AG20443 (cell line): ENCODE measurements around the gene CBY1.
A peak's percentile ranks its signal among the peaks of the same experiment; 100 is the strongest.

Source experiments
- DNase-seq: peaks from one replicate; pipeline ENCODE4 v3.0.0; 2012; ENCODE audit warnings: low spot score, mixed read lengths

The CBY1 gene

DNA sequence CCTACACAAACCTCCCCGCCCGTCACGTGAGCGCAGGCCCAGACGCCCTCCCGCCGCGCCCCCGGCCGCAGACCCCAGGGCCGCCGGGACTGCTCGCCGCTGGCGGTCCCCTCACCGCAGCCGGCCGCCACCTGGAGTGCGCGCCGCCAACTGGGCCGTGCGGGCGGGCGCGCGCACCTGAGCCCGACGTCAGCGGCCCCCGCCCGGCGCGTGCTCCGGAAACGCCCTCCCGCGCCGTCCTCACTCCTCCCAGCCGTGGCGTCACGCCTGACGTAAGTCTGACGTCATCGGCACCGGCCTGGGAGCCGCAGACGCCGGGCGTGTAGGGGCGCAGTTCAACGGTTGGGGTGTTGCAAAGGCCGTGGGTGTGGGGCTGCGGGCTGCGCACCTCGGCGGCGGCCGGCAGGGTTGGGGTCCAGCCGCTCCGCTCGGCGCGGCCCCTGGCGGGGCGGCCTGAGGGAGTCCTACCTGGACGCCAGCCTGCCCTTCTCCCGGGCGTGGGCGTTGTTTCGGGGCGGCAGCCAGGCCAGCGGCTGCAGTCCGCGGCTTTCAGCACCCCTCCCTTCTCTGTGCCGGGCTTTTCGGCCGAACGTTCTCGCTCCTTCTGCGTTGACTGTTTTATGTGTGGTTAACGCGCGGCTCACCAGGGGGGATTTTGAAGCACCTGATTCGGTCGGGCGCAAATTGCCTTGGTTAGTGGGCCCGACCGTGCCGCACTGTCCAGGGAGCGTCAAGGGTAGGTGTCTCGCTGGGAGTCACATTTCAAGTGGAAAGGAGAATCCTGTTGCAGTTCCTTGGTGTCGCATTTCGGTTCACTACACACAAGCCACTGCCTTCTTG lies 44.6 kb downstream of the CBY1 start, which contains the start of gene JOSD1:
Gene JOSD1 (minus strand): TSS at position 155 of the 840 bp plus-strand sequence. CDS start 956 bp downstream, outside the sequence.
- peak; percentile 95 for DNase-seq

DNA sequence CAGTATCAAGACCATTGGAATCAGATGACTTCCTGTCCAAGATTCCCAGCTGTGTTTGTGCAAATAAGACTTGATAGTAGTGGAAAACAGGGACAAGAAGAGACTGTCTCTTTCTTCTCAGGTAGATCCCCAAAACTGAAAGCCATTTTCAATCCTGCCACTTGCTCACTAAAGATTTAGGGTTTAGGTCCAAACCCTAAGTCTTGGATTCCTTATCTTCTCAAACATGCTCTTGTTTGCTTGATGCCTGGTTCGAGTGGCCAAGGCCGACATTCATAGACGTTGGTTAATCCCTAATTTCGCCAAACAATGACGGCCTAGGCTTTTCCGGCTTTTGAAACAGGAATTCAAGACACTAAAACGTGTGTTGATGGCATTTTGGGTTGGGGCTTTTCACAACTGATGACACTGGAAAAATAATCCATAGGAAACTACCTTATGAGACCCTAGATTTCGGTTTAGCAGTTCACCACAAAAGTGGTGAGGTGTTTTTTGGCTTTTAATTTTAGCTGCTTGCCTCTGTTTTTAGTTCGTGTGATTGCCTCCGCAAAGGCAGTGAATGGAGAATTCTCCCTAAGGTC lies 48.3 kb downstream of the CBY1 start:
- no peak for DNase-seq

DNA sequence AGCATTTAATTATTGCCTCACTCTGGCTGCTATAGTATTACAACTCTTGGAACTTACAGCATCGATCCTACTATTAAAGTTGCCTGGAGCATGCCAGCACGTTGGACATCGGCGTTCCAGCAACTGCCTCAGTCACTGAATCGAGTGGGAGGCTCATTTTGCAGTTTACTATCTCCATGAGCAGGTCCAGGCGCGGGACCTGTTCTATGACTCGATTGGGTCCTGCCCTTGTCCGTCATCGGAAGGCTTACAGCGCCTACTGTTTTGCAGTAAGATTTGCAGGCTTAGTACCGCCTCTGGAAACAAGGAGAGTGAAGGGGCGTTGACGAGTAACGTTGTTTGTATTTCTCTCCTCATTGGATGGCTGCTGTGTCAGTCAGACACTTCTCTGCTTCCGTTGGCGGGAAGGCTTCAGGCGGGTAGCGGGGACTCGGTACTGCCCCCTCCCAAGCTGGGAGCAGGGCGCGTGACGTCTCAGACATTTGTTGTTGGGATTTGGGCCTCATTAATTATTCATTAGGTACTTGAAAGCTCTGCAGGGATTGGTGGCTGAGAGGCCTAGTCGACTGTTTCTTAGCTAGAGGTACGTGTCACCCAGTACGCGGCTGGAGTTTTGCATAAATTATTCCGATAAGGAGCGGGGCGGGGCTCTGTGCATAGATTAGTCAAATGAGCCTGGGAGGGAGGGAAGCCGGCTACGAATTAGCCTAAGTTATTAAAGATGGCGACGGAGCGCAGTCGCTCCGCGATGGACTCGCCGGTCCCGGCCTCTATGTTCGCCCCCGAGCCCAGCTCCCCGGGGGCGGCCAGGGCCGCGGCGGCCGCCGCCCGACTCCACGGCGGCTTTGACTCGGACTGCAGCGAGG lies 49.0 kb downstream of the CBY1 start, which contains the start of gene GTPBP1:
Gene GTPBP1 (plus strand): TSS at position 710 of the 866 bp plus-strand sequence. CDS start 12 bp downstream, at position 722.
- peak; percentile 96 for DNase-seq

DNA sequence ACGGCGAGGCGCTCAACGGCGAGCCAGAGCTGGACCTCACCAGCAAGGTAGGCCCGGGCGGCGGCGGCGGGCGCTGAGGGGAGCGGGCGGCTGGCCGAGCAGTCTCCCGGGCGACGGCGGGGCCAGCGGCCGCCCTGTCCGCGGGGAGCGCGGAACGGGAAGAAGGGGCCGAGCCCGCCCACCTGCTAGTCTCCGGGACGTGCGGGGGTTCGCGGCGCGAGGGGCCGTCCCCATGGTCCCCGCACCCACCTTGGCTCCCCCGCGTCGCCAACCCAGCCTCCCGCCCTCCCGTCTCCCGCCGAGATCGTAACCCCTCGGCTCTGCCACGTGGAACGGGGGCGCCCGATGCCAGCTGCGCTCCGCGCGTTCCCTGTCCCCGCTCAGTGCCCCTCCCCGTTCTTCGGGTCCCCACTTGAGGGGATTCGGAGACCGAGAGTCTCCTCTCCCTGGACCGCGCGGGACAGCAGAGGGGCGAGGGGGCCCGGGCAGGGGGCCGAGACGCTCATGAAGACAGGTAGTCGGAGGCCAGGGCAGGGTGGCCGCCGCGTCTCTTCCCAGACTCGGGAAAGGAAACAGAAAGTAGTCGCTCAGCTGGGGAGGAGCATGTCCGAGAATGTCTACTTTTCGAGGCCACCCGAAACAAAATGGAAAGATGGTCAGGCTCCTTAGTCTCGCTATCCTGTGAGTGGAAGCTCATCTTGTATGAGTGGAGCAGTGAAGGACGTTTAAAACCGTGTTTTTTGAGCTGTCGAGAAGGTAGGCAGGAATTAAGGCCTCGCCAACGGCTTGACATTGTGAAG lies 49.9 kb downstream of the CBY1 start:
- peak; percentile 60 for DNase-seq

DNA sequence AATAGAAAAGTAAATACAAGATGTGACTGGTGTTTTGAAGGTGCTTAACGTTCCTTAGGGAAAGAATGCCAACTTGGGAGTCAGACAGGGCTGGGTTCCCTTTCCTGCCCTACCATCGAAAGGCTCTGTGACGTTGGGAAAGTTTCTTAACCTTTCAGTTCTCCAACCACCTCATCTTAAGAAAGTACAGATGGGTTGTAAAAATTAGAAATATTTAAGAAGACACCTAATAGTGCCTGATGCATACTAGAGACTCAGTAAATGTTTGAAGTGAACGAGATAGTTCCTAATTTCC lies 50.4 kb downstream of the CBY1 start:
- no peak for DNase-seq

DNA sequence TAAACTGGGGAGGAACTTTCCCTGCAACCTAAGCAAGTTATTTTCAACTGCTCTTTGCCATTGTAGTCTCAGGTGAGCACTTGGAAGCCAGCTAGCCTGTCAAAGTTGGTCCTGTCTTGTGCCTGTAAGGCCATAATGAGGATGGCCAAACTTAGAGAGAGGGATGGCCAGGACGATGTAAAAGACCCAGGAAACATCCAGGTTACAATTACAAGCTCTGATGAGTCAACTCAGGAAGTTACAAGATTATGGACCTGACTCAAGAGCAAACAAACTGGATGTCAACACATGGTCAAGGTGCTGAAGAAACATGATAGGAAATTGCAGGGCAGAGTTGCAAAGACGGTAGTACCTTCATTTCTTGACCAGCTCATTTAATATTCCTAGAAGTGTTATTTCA lies 50.9 kb downstream of the CBY1 start:
- DNase-seq, result no peak

DNA sequence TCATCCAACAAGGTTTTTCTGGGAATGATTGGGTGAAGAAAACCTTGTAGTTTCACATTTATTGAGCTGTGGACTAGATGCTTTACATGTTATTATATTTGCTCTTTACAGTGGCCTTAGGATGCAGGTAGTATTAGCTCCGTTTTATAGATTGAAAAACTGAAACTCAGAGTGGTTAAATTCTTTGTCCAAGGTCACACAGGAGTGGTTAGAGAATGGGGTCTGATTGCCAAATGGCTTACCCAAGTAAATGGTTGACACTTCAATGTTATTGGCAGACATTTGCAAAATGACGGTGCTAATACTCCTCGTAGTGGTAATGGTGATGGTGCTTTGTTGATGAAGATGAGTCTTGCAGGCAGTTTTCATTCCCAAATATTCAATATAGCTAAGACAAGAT lies 51.5 kb downstream of the CBY1 start:
- no peak for DNase-seq

DNA sequence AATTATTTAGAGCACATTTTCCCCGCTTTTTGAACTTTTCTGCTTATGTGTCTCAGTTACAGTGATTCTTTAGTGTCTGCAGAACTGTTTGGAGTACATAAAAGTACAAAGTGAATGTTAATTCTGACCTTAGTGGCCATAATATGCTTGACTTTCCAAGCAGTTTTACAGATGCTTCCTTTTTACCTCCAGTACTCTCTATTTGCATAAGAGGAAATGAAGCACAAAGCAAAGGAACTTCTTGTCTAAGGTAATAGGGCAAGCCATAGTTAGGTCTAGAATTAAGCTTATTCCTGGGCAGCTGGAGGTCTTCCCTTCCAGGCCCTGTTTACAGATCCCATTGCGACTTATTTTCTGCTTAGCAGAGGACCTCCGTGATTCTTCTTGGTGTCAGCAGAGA lies 52.9 kb downstream of the CBY1 start:
- DNase-seq, result no peak

DNA sequence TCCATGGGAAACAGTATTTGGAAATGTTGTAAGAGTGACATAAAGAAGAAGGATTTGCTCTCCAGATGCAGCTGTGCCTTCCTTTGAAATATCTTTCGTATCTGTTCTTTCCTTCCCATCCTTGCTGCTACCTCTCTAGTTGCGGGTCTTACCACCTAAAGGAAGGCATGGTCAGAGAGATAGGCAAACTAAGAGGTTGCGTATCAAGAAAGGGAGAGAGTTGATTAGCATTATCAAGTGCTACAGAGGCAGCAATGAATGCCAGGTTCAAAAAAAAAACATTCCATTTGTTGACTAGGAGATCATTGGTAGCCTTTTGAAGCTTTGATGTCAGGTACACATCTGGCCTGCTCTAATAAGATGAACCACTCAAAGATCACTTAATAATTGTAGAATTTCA lies 53.9 kb downstream of the CBY1 start:
- no peak for DNase-seq

DNA sequence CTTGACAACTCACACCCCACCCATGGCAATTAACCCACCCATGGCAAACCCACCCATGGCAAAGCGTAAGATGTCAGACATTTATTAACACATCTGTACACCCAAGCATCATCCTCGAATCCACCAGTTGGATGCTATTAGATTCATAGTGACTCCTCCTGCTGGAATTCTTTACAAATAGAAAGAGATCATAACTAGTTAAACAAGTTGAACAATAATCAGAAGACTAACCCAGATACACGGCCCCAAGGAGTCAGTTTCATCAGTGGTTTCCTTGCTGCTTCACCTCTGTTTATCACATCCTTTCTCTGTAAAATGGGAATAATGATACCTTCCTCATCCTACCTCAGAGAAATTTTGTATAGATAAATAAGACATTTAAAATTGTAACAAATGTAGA lies 54.4 kb downstream of the CBY1 start:
- no peak for DNase-seq

DNA sequence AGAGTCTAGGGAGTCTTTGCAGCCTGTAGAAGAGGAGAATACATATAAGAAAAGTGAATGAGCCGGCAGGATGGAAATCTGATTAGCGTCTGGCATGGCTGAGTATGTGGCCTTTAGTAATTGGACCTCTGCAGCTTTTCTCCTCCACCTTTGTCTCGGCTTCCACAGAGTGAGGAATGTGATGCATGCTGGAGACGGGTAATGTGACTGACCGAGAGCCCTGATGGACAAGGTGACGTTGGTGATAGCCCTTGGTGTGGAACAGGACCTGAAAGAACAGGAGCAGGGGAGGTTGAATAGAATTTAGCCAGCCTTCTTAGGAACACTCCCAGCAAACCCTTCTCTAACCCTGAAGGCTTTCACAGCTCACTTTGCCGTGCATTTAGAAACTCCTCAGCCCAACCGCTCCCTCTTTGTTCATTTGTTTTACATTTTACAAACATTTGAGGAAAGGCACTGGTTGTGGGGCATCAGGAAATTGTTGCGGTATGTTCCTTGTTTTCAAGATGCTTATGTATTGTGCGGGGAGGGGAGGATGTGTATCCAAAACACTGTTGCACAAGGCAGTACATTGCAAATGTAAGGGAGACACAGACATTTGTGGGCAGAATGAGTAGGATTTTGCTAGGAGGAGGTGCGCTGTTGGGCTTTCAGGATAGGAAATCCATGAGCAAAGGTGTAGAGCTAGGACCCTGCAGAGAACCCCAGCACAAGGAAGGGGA lies 56.2 kb downstream of the CBY1 start:
- DNase-seq, result no peak

DNA sequence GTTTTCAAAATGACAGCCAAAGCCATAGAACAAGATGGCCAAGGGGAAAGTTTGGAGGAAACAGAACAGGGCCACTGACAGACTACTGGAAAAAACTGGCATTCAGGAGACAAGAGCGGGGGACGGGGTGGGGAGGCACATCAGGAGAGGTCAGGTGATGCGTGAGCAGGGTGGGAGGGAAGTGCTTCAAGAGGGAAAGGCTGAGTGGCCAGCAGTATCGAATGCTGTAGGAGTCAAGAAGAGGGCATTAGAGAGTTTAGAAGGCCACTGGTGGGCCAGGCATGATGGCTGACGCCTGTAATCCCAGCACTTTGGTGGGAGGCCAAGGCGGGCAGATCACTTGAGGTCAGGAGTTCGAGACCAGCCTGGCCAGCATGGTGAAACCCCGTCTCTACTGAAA lies 57.5 kb downstream of the CBY1 start:
- no peak for DNase-seq

DNA sequence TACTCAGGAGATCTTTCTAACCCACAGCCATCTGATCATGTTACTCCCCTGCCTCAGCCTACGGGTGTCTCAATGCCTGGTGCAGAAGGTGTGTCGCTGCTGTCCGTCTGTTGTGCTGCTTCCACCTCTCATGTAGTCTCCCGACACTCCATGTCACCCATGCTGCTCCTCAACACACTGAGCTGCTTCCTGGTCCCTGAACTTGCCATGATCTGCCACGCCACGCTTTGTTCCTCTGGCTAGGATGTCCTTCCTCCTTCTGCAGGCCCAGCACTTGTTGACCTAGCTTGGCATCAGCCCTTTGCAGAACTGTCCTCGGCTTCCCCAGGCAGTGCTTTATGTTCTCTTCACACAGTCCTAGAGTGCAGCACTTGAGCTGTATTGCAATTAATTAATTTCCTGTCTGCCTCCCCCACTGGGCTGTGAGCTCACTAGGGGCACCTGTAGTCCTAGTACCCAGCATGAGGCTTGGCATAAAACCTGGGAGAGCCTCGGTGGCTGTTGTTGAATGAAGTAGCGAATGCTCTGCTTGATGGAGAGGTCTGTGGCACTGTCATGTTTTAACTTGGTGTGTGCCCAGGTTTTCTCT lies 58.8 kb downstream of the CBY1 start:
- DNase-seq, result no peak

DNA sequence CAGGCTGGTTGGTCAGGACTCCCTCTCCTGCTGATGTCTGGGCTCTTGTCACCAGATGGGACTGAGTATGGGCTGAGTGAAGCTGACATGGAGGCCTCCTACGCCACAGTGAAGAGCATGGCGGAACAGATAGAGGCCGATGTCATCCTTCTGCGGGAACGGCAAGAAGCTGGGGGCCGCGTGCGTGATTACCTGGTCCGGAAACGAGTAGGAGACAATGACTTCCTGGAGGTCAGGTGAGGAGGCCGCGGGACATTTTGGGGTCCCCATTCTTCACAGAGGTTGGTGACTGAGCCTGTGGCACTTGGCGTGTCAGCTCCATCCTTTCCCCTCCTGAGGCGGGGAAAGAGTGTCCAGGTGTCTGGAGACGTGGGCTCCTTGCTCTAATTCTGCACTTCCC lies 59.4 kb downstream of the CBY1 start:
- DNase-seq, result no peak

DNA sequence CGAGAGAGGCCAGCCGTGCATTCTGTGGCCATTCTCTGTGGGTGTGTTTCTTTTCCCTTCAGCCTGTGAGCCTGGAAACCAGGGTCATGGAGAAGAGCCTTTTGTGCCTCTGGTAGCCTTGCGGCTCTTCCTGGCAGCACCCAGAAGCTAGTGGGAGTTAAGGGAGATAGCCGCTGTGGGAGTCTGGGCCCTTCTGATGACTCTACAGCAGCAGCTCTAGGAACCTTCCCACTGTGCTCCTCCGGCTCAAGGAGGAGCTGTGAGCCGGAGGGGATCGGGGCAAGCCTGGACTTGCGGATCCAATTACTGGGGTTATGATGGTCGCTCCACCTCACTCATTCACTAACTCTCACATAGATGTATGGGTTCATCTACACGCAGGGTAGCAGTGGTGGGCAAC lies 59.8 kb downstream of the CBY1 start:
- DNase-seq, result no peak

DNA sequence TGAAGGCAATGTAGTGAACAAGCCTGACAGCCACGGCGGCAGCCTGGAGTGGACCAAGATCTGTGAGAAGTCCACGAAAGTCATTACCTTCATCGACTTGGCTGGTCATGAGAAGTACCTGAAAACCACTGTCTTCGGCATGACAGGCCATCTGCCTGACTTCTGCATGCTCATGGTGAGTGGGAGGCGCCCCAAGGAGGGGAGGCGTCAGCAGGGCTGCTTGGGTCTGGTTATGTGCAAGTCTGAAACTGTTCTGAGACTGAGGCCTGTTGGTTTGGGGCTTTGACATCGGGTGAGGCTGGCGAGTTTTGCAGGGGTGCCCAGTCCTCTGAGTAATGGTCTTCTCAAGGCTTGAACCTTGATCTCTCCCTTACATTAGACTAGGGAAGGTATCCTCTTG lies 60.4 kb downstream of the CBY1 start:
- no peak for DNase-seq

DNA sequence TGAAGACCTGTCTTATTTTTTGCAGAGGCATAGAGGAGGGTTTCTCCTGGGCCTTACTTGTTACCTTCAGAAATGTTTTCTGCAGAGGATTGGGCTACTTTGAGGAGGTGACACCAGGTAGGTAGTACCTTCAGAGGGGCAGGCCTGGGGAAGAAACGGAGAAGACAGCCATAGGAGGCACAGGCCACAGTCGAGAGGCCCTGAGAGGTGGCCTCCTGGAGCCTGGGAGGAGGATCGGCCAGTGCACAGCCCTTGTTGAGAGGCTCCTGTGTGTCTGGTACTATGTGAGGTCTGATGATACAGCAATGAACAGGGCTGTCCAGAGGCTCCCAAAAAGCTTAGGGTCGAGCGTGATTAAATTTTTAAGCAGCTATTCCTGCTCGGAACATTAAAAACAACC lies 60.8 kb downstream of the CBY1 start:
- DNase-seq, result no peak

DNA sequence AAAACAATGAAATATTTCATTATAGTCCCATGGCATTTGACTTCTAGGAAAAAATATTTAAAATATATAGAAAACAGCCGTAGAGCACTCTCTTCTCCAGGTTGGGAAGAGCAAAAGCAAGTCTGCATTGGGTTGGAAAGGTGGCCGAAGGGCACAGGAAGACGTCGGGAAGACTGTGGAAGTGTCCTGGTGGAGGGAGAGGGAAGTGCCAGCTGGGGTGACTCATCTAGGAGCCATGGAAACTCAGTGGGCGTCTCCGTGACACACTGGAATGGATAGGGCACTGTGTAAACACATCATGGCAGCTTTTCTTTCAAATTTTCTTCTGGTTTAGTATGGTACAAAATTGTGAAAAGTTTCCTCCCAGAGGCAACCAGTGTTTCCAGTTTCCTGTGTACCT lies 62.0 kb downstream of the CBY1 start:
- peak; percentile 93 for DNase-seq

DNA sequence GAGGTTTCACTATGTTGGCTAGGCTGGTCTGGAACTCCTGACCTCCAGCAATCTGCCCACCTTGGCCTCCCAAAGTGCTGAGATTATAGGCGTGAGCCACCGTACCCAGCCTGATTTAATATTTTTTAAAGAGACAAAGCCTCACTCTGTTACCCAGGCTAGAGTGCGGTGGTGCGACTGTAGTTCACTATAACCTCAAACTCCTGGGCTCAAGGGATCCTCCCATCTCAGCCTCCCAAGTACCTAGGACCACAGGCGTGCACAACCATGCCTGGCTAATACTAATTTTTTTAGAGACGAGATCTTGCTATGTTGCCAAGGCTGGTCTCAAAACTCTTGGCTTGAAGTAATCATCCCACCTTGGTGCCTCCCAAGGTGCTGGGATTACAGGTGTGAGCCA lies 62.8 kb downstream of the CBY1 start:
- DNase-seq, result no peak

DNA sequence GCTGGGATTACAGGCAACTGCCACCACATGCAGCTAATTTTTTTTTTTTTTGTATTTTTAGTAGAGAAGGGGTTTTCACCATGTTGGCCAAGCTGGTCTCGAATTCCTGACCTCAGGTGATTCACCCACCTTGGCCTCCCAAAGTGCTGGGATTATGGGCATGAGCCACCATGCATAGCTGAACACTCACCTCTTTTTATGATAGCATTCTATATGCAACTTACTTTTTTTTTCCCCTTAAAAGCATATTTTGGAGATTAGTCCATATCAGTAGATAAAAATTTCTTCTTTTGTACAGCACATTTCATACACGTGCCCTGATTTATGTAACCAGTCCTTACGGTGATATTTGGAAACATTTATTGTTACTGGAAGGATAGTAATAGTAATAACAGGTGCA lies 63.9 kb downstream of the CBY1 start:
- no peak for DNase-seq

DNA sequence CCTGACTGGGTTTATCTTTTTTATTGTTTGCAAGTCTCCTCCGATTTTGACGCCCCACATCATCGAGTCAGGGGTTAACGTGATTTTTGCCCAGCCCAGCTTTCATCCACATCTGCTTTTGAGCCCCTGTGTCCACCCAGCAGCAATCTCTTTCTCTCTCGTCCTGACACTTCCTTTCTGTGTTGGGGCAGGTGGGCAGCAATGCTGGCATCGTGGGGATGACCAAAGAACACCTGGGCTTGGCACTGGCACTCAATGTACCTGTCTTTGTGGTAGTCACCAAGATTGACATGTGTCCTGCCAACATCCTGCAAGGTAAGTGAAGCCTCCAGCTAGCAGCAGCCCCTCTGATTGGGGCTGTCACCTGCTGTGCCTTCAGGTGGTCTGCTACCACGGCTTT lies 65.1 kb downstream of the CBY1 start:
- no peak for DNase-seq
